NOMO-1 (cell line): ENCODE measurements around the gene DYNLT1.
"Not testable (repeated sequence)": the region's sequence is repeated elsewhere in the genome, so short reads cannot be mapped to it uniquely, and the experiment has no call there.

ENCODE experiments used
- DNase-seq, 2 experiments: peaks; one replicate each; lab custom pipeline; 2025; ENCODE audit not compliant: unreplicated experiment in 2 of 2; lab: John Stamatoyannopoulos, UW

The DYNLT1 gene

GRCh38 chr6:158624684-158625682 is 19.6 kb downstream of the DYNLT1 start:
- no peak for DNase-seq

- DNase-seq = no peak
Measured at GRCh38 chr6:158622545-158623190, 21.9 kb downstream of the DYNLT1 start.

- no peak for DNase-seq
Measured at GRCh38 chr6:158621694-158622544, 22.6 kb downstream of the DYNLT1 start.

- no peak for DNase-seq
Measured at GRCh38 chr6:158620963-158621693, 23.4 kb downstream of the DYNLT1 start.

- no peak for DNase-seq
Measured at GRCh38 chr6:158619922-158620801, 24.4 kb downstream of the DYNLT1 start.

GRCh38 chr6:158618289-158618688 is 26.3 kb downstream of the DYNLT1 start:
- DNase-seq = not testable (repeated sequence)

- DNase-seq = not testable (repeated sequence)
Measured at GRCh38 chr6:158614606-158615005, 29.9 kb downstream of the DYNLT1 start.

- DNase-seq = no peak
Measured at GRCh38 chr6:158611541-158612370, 32.8 kb downstream of the DYNLT1 start.

GRCh38 chr6:158611039-158611438 is 33.5 kb downstream of the DYNLT1 start:
- DNase-seq = no peak

- no peak for DNase-seq
Measured at GRCh38 chr6:158610319-158610968, 34.1 kb downstream of the DYNLT1 start.

GRCh38 chr6:158609455-158610155 is 34.9 kb downstream of the DYNLT1 start:
- no peak for DNase-seq

GRCh38 chr6:158608221-158608620 is 36.3 kb downstream of the DYNLT1 start:
- DNase-seq = no peak

- DNase-seq = no peak
Measured at GRCh38 chr6:158607411-158608170, 37.0 kb downstream of the DYNLT1 start.

- DNase-seq = no peak
Measured at GRCh38 chr6:158606935-158607334, 37.6 kb downstream of the DYNLT1 start.

GRCh38 chr6:158606011-158606410 is 38.5 kb downstream of the DYNLT1 start:
- not testable (repeated sequence) for DNase-seq

GRCh38 chr6:158605266-158605878 is 39.2 kb downstream of the DYNLT1 start:
- peak; percentile 8 to 35 for DNase-seq
